Endothelial cell of umbilical vein (primary cell): ENCODE measurements around the gene PRR5L. TPM values are rescaled to one million over a fixed set of nuclear protein-coding genes. Genes with fewer than 3 reads are reported as not detected.
A peak's percentile ranks its signal among the peaks of the same experiment; 100 is the strongest.

ENCODE experiments used
- BruUV-seq: library from RNA; stranded (reverse); fragments of 400-500 nt; replicated peaks from 2 replicates; lab custom pipeline; 2021; lab: Mats Ljungman, UMichigan
- CTCF ChIA-PET: fragments of 300-600, 350-600 bp; sonication (Branson Sonifier 250); formaldehyde crosslinking; loops from one replicate; lab custom pipeline; 2021; ENCODE audit warnings: antibody characterized with exemption, inconsistent platforms; lab: Charles Lee
- POLR2A ChIA-PET: fragments of 300-600, 350-600 bp; sonication (Branson Sonifier 250); formaldehyde crosslinking; loops from one replicate; lab custom pipeline; 2021; ENCODE audit warnings: antibody characterized with exemption, inconsistent platforms; lab: Charles Lee
- DNase-seq: peaks from one replicate; pipeline ENCODE4 v3.0.0-alpha.2; 2011; ENCODE audit warnings: low read depth, low spot score
- FAIRE-seq: peaks from 2 replicates; lab custom pipeline; 2011; peaks lifted over from hg19 to GRCh38; lab: Jason Lieb, UNC
- H2AFZ ChIP-seq: 2 replicates; pipeline ENCODE4 v1.6.0; 2012; ENCODE audit warnings: low read depth, low read length, control low read depth, inconsistent platforms
- H3K27ac ChIP-seq: 2 replicates; pipeline ENCODE4 v1.5.1; 2011; ENCODE audit warnings: low read depth, mild to moderate bottlenecking, control low read depth, low read length, moderate library complexity; ENCODE audit not compliant: insufficient read depth
- H3K27me3 ChIP-seq, 2 experiments: 2 replicates each; pipeline versions ENCODE4 v1.6.0 to v1.6.1; 2011; ENCODE audit warnings: low read length in 2 of 2, mixed read lengths in 1 of 2; ENCODE audit not compliant: control insufficient read depth in 2 of 2, insufficient read depth in 2 of 2
- H3K36me3 ChIP-seq, 2 experiments: 2 replicates in 1 of 2; 3 replicates in 1 of 2; pipeline ENCODE4 v1.5.1; 2011; ENCODE audit warnings: low read length in 2 of 2, mild to moderate bottlenecking in 1 of 2, moderate library complexity in 1 of 2; ENCODE audit not compliant: control insufficient read depth in 2 of 2, insufficient read depth in 2 of 2; ENCODE audit errors: extremely low read depth in 1 of 2
- H3K4me1 ChIP-seq: 3 replicates; pipeline ENCODE4 v1.5.1; 2011; ENCODE audit warnings: mild to moderate bottlenecking, low read length; ENCODE audit not compliant: control insufficient read depth, insufficient read depth; ENCODE audit errors: extremely low read depth
- H3K4me2 ChIP-seq: 2 replicates; pipeline ENCODE4 v1.6.1; 2011; ENCODE audit warnings: low read length, control low read depth, mixed read lengths; ENCODE audit not compliant: insufficient read depth
- H3K4me3 ChIP-seq, 3 experiments: fragments of 200-600 bp in 1 of 3; sonication (generic), shearing (Covaris generic) in 1 of 3; replicated peaks in 1 of 3; 2 replicates each; pipeline ENCODE4 v1.5.1; 2011 to 2016; ENCODE audit warnings: control low read depth in 3 of 3, low read length in 3 of 3, mild to moderate bottlenecking in 2 of 3, inconsistent platforms in 1 of 3, low read depth in 1 of 3, moderate library complexity in 1 of 3; ENCODE audit not compliant: insufficient read depth in 1 of 3
- H3K79me2 ChIP-seq: 2 replicates; pipeline ENCODE4 v1.6.0; 2012; ENCODE audit warnings: low read length, inconsistent platforms; ENCODE audit not compliant: control insufficient read depth, insufficient read depth
- H3K9ac ChIP-seq: replicated peaks from 2 replicates; pipeline ENCODE3; 2011; ENCODE audit warnings: low read length, control low read depth; ENCODE audit not compliant: insufficient read depth; ENCODE audit errors: extremely low read depth
- H3K9me1 ChIP-seq: replicated peaks from 3 replicates; pipeline ENCODE4 v1.6.0; 2011; ENCODE audit warnings: mild to moderate bottlenecking, low read length; ENCODE audit not compliant: control insufficient read depth, insufficient read depth; ENCODE audit errors: extremely low read depth
- H3K9me3 ChIP-seq: replicated peaks from 2 replicates; pipeline ENCODE4 v1.5.1; 2012; ENCODE audit warnings: low read length, inconsistent platforms; ENCODE audit not compliant: control insufficient read depth, insufficient read depth
- H4K20me1 ChIP-seq: replicated peaks from 2 replicates; pipeline ENCODE3; 2011; ENCODE audit warnings: mild to moderate bottlenecking, low read length; ENCODE audit not compliant: control insufficient read depth, insufficient read depth; ENCODE audit errors: extremely low read depth
- GATA2 ChIP-seq: IDR thresholded peaks from 2 replicates; pipeline ENCODE4 v1.7.0; 2011; ENCODE audit warnings: low read depth, mild to moderate bottlenecking, moderate library complexity, mixed read lengths, low read length; ENCODE audit not compliant: insufficient read length, insufficient read depth
- dilution Hi-C: fragments of 300-500 bp; cut with MboI; formaldehyde crosslinking; loops from one replicate; pipeline ENCODE4 v1.15.0; 2019; ENCODE audit warnings: low sequenced_read_pairs; ENCODE audit not compliant: extremely low pct_ligation_motif_present
- intact Hi-C: fragments of 100-400 bp; cut with micrococcal nuclease; formaldehyde crosslinking; loops from one replicate; pipeline ENCODE4 v1.10.0; 2022
- polyA plus RNA-seq, 4 experiments: library from polyadenylated mRNA; depleted of rRNA in 3 of 4; stranded (reverse) in 3 of 4; unstranded in 1 of 4; fragments of >200 nt; gene quantifications; 2 replicates each; pipeline versions ENCODE4 v1.2.1 to v1.2.3, GENCODE V29; 2011 to 2012; ENCODE audit warnings: missing spikeins in 1 of 4
- small RNA-seq: library from RNA; depleted of rRNA; stranded (forward); fragments of <200 nt; gene quantifications from one replicate; pipeline ENCODE3, GENCODE V24; 2012; ENCODE audit warnings: low replicate concordance, low read depth; ENCODE audit not compliant: insufficient read depth, insufficient read length
- total RNA-seq: library from RNA; stranded (reverse); gene quantifications from 2 replicates; pipeline ENCODE4 v1.2.3, GENCODE V29; 2021
- TF ChIP-seq, protein P1 (sequence below): IDR thresholded peaks from 2 replicates; pipeline ENCODE4 v1.6.1; 2011; ENCODE audit not compliant: insufficient read depth, insufficient read length

The PRR5L gene
- total and polyA plus RNA-seq, 2 donors (not counting 3 experiments of a cell fraction or from before 2014, with no cell fraction given) = 2.5 to 6.1 TPM

GRCh38 chr11:36512016-36512415 lies 215.9 kb downstream of the PRR5L start:
- H3K79me2 ChIP-seq = peaks cover 19% of the 10 kb centered on the region
- H3K9ac ChIP-seq = no peak overlapping the region
- no TSS peak for BruUV-seq
- no peaks in the 10 kb centered on the region for H3K9me1 ChIP-seq
- H4K20me1 ChIP-seq = peaks cover 2% of the 10 kb centered on the region
- ChIA-PET CTCF (interaction anchor here (0.8 to 1.5 kb wide), 4 partner anchors 19 to 107 kb away, joined by 3 to 6 read pairs (median 4); no protein-coding TSS in a partner anchor), POLR2A (no interaction called here)
- no peak overlapping the region for H3K27ac ChIP-seq
- dilution Hi-C loops (no loop called here), intact Hi-C loops (no loop called here)
- H3K4me1 ChIP-seq = peaks cover 16% of the 10 kb centered on the region
- TF ChIP-seq, protein P1, sequence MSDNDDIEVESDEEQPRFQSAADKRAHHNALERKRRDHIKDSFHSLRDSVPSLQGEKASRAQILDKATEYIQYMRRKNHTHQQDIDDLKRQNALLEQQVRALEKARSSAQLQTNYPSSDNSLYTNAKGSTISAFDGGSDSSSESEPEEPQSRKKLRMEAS = peak; percentile 54
- no peak for TF ChIP-seq GATA2
- no peaks in the 10 kb centered on the region for H3K9me3 ChIP-seq
- FAIRE-seq (peak; percentile 74), DNase-seq (no peak)
- H3K4me3 ChIP-seq = no peak overlapping the region
- H3K36me3 ChIP-seq = no peaks in the 10 kb centered on the region
- H3K4me2 ChIP-seq = peak overlapping the region; percentile 30
- H3K27me3 ChIP-seq = no peaks in the 10 kb centered on the region
- H2AFZ ChIP-seq = peak overlapping the region; percentile 12

DNA sequence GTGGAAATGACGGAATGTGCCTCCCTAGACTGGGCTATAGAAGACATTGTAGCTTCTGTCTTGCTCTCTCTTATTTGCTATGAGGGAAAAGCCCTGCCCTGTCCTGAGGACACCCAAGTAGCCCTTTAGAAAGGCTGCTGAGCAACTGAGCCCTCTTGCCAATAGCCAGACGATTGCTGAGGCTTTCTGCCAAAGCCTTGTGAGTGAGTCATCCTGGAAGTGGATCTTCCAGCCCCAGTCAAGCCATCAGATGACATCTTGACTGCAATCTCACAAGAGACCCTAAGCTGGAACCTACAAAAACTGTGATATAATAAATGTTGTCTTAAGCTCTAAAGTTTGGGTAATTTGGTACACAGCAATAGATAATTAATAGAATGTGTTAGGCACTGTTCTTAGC lies 217.9 kb downstream of the PRR5L start:
- H3K4me3 ChIP-seq = no peak overlapping the region
- dilution Hi-C loops (no loop called here), intact Hi-C loops (no loop called here)
- no peak for TF ChIP-seq GATA2
- no peaks in the 10 kb centered on the region for H3K27me3 ChIP-seq
- POLR2A ChIA-PET = no interaction called here
- FAIRE-seq = no peak
- CTCF ChIA-PET = no interaction called here
- BruUV-seq = no TSS peak
- no peak overlapping the region for H3K4me2 ChIP-seq
- peaks cover 7% of the 10 kb centered on the region for H3K4me1 ChIP-seq
- DNase-seq = no peak
- H3K9ac ChIP-seq = no peak overlapping the region
- H3K9me3 ChIP-seq = no peaks in the 10 kb centered on the region
- H3K79me2 ChIP-seq = peaks cover 7% of the 10 kb centered on the region
- no peak overlapping the region for H3K27ac ChIP-seq
- H2AFZ ChIP-seq = no peak overlapping the region
- H3K36me3 ChIP-seq = no peaks in the 10 kb centered on the region
- no peaks in the 10 kb centered on the region for H3K9me1 ChIP-seq
- no peaks in the 10 kb centered on the region for H4K20me1 ChIP-seq

Small RNAs within 50 kb of the gene (small RNA-seq; reads per million reads assigned to genes)
- not detected for gene AC061999.1

Other genes starting within 250 kb of the PRR5L start
- 78.9 and 79.0 TPM in 2 replicates for gene COMMD9, start 6.9 kb upstream of the PRR5L start, total RNA-seq
- 65.1 and 69.7 TPM in 2 replicates for gene COMMD9, start 6.9 kb upstream of the PRR5L start, polyA plus RNA-seq
- gene TRAF6, start 214.0 kb downstream of the PRR5L start, total RNA-seq = 13.1 and 14.2 TPM in 2 replicates
- gene TRAF6, start 214.0 kb downstream of the PRR5L start, polyA plus RNA-seq = 6.0 and 6.6 TPM in 2 replicates